ENCODE results near the gene SEL1L.

The SEL1L gene

DNA sequence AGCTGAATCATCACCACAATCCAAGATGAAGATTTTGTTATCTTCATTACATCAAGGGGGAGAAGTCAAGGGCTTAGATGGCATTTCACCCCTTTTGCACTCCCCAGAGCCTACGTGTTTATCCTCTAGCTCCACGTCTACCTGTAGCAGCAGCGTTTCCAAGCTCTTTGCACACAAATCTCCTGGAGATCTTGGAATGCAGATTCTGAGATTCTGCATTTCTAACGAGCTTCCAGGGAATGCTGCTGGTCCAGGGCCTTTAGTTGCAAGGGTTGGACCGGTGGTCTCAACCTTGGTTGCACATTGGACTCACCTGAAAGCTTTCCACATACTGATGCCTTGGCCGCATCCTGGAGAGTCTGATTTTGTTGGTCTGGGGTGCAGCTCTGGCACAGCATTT, 84.1 kb downstream of the SEL1L start:
- H3F3A ChIP-seq (ENCODE audit: insufficient read depth): no peaks in the 10 kb centered on the region
- H4K20me1 ChIP-seq (ENCODE audit: low read depth, low read length): no peaks in the 10 kb centered on the region
- H3K9me3 ChIP-seq (ENCODE audit: insufficient read depth, low read length): no peaks in the 10 kb centered on the region
- TF ChIP-seq EZH2phosphoT487 (conservative IDR thresholded peaks at IDR 0.05; ENCODE audit: low read length) (no peak), CTCF (IDR thresholded peaks at IDR 0.05; ENCODE audit: insufficient read depth, low read length, poor library complexity, severe bottlenecking) (no peak)
- no peaks in the 10 kb centered on the region for H3K79me2 ChIP-seq (ENCODE audit: insufficient read depth, low read length)
- no peaks in the 10 kb centered on the region for H3K36me3 ChIP-seq (ENCODE audit: low read length)
- no peak overlapping the region for H3K4me2 ChIP-seq (ENCODE audit: low read depth, low read length, poor library complexity, severe bottlenecking)
- no peaks in the 10 kb centered on the region for H3K27me3 ChIP-seq (ENCODE audit: low read length)
- no peak overlapping the region for H3K4me3 ChIP-seq (ENCODE audit: insufficient read depth, low read length, poor library complexity, severe bottlenecking)
- H2AFZ ChIP-seq (ENCODE audit: low read depth, low read length, severe bottlenecking): no peak overlapping the region
- H3K9ac ChIP-seq (ENCODE audit: low read length): no peak overlapping the region
- no peak overlapping the region for H3K27ac ChIP-seq (ENCODE audit: low read depth, low read length)
- H3K9me2 ChIP-seq (replicated peaks; ENCODE audit: insufficient read depth, low read length): no peaks in the 10 kb centered on the region

DNA sequence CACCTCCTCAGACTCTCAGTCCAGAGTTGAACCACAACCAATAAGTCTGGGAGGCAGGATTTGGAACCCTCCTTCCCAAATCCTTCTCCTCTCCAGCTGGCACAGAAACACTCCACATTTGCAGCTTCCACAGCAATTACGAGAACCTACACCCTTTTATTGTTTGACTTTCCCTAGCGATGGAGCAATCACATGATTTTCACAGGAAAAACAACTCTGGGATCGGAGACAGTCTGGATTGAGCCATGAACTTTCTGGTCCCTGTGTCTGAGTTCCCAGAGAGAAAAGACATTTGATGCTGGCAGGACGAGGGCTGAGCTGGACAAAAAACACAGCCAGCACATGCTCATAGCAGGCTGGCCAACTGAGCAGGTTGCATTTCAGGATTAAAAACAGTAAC, 84.5 kb downstream of the SEL1L start:
- Histone ChIP-seq H3K27ac (ENCODE audit: low read depth, low read length) (no peak overlapping the region), H3K4me2 (ENCODE audit: low read depth, low read length, poor library complexity, severe bottlenecking) (no peak overlapping the region), H3K4me3 (ENCODE audit: insufficient read depth, low read length, poor library complexity, severe bottlenecking) (no peak overlapping the region), H3K9me3 (ENCODE audit: insufficient read depth, low read length) (no peaks in the 10 kb centered on the region), H3F3A (ENCODE audit: insufficient read depth) (no peaks in the 10 kb centered on the region), H3K27me3 (ENCODE audit: low read length) (no peaks in the 10 kb centered on the region), H3K36me3 (ENCODE audit: low read length) (no peaks in the 10 kb centered on the region), H3K9me2 (replicated peaks; ENCODE audit: insufficient read depth, low read length) (no peaks in the 10 kb centered on the region), H2AFZ (ENCODE audit: low read depth, low read length, severe bottlenecking) (no peak overlapping the region), H4K20me1 (ENCODE audit: low read depth, low read length) (no peaks in the 10 kb centered on the region), H3K79me2 (ENCODE audit: insufficient read depth, low read length) (no peaks in the 10 kb centered on the region), H3K9ac (ENCODE audit: low read length) (no peak overlapping the region)
- TF ChIP-seq CTCF (IDR thresholded peaks at IDR 0.05; ENCODE audit: insufficient read depth, low read length, poor library complexity, severe bottlenecking) (no peak), EZH2phosphoT487 (conservative IDR thresholded peaks at IDR 0.05; ENCODE audit: low read length) (no peak)

- H4K20me1 ChIP-seq (ENCODE audit: low read depth, low read length): no peaks in the 10 kb centered on the region
- no peak overlapping the region for H3K4me3 ChIP-seq (ENCODE audit: insufficient read depth, low read length, poor library complexity, severe bottlenecking)
- no peaks in the 10 kb centered on the region for H3K9me3 ChIP-seq (ENCODE audit: insufficient read depth, low read length)
- no peaks in the 10 kb centered on the region for H3K9me2 ChIP-seq (replicated peaks; ENCODE audit: insufficient read depth, low read length)
- no peak overlapping the region for H3K4me2 ChIP-seq (ENCODE audit: low read depth, low read length, poor library complexity, severe bottlenecking)
- no peaks in the 10 kb centered on the region for H3K36me3 ChIP-seq (ENCODE audit: low read length)
- H3F3A ChIP-seq (ENCODE audit: insufficient read depth): no peaks in the 10 kb centered on the region
- no peaks in the 10 kb centered on the region for H3K79me2 ChIP-seq (ENCODE audit: insufficient read depth, low read length)
- H3K27ac ChIP-seq (ENCODE audit: low read depth, low read length): no peak overlapping the region
- no peak overlapping the region for H3K9ac ChIP-seq (ENCODE audit: low read length)
- H3K27me3 ChIP-seq (ENCODE audit: low read length): no peaks in the 10 kb centered on the region
- H2AFZ ChIP-seq (ENCODE audit: low read depth, low read length, severe bottlenecking): no peak overlapping the region
- no peak for TF ChIP-seq CTCF (IDR thresholded peaks at IDR 0.05; ENCODE audit: insufficient read depth, low read length, poor library complexity, severe bottlenecking)
- TF ChIP-seq EZH2phosphoT487 (conservative IDR thresholded peaks at IDR 0.05; ENCODE audit: low read length): no peak
Observed at GRCh38 chr14:81447021-81447764, 86.5 kb downstream of the SEL1L start.
